HEK293T (cell line): ENCODE measurements around the gene PLGRKT.

Experiments
- BHLHE40 ChIP-seq: fragments of 450-650 bp; IDR thresholded peaks from 2 replicates; pipeline ENCODE4 v1.6.1; 2016; ENCODE audit warnings: mild to moderate bottlenecking, moderate library complexity, borderline replicate concordance
- ELF4 ChIP-seq: fragments of 450-650 bp; IDR thresholded peaks from 2 replicates; pipeline ENCODE4 v1.6.1; 2017; ENCODE audit warnings: antibody characterized with exemption
- FOXK2 ChIP-seq: fragments of 450-650 bp; IDR thresholded peaks from 2 replicates; pipeline ENCODE4 v1.6.1; 2016; ENCODE audit warnings: mild to moderate bottlenecking
- L3MBTL2 ChIP-seq: fragments of 450-650 bp; conservative IDR thresholded peaks from 2 replicates; pipeline ENCODE4 v1.6.1; 2016; ENCODE audit warnings: mild to moderate bottlenecking
- NFRKB ChIP-seq: fragments of 450-650 bp; IDR thresholded peaks from 2 replicates; pipeline ENCODE4 v1.6.1; 2016; ENCODE audit warnings: mild to moderate bottlenecking, moderate library complexity
- SP1 ChIP-seq: fragments of 450-650 bp; IDR thresholded peaks from 2 replicates; pipeline ENCODE4 v1.6.1; 2017

DNA sequence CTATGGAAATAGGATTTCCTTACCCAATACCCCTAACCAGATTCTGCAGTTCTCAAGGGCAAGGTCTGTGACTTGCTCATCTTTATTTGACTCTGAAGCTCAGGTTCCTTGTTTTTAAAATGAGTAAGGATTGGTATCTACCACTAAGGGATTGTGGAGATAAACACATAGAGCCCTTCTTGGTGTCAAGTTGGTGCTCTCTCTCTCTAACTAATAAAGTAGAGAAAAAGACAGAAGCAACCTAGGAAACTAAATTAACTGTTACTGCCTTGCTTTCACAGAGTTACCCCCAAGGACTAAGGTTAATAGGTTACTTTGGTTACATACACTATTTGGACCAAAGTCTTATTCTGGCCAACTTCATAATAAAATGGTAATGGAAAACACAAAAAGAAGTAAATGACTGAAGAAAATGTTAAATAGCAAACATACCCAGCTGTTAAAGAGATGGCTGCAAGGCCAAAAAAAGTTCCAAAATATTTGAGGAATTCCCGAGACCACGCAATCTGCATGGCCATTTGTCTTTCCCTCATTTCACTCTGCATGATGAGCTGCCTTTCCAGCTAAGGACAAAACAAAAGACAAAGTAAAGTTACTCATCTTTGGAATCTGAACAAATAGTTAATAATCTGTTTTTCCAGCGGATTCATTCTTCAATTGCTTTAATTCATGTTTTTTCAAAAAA, 76.3 kb downstream of the PLGRKT start:
- TF ChIP-seq FOXK2 = no peak
- no peak for TF ChIP-seq NFRKB
- TF ChIP-seq BHLHE40 = no peak
- TF ChIP-seq SP1 = no peak
- TF ChIP-seq ELF4 = no peak
- TF ChIP-seq L3MBTL2 = no peak
